ENCODE data around the gene CIZ1. TPM values are rescaled to one million over a fixed set of nuclear protein-coding genes. Genes with fewer than 3 reads are reported as not detected.

Gene CIZ1
- total RNA-seq, 1 donor from 2014 or later: 33.4 TPM

- no peak for DNase-seq (ENCODE audit: low spot score)
- H3K27ac ChIP-seq: no peak overlapping the region
Measured at GRCh38 chr9:128124451-128124850, 66.9 kb downstream of the CIZ1 start.

GRCh38 chr9:128123451-128124080 lies 67.8 kb downstream of the CIZ1 start:
- no peak for DNase-seq (ENCODE audit: low spot score)
- Mint-ChIP-seq H3K36me3 (peaks cover 11% of the 10 kb centered on the region), H3K27ac (no peak overlapping the region), H3K9me3 (peaks cover 3% of the 10 kb centered on the region), H3K4me1 (peaks cover 11% of the 10 kb centered on the region), H3K4me3 (no peak overlapping the region), H3K27me3 (ENCODE audit: insufficient read depth, low read depth) (peaks cover 6% of the 10 kb centered on the region)
- Histone ChIP-seq H3F3A (ENCODE audit: low read depth) (no peaks in the 10 kb centered on the region), H3K27ac (no peak overlapping the region), H3K4me2 (no peak overlapping the region), H3K27me3 (peaks cover 1% of the 10 kb centered on the region), H3K9ac (no peak overlapping the region), H3K9me3 (ENCODE audit: low read depth) (no peaks in the 10 kb centered on the region), H4K20me1 (ENCODE audit: low read depth) (peaks cover 24% of the 10 kb centered on the region), H3K79me2 (ENCODE audit: low read depth) (peaks cover 23% of the 10 kb centered on the region), H3K4me1 (no peaks in the 10 kb centered on the region), H3K4me3 (no peak overlapping the region), H3K36me3 (no peaks in the 10 kb centered on the region), H2AFZ (replicated peaks) (no peak overlapping the region)
- TF ChIP-seq EZH2phosphoT487 (IDR thresholded peaks at IDR 0.05): no peak
- TF ChIP-seq EZH2 (IDR thresholded peaks at IDR 0.05): no peak
- TF ChIP-seq CTCF (IDR thresholded peaks at IDR 0.05): no peak

More at GRCh38 chr9:128124451-128124850, 66.9 kb downstream of the CIZ1 start:
- no peak for TF ChIP-seq EZH2phosphoT487 (IDR thresholded peaks at IDR 0.05)
- no peak for TF ChIP-seq EZH2 (IDR thresholded peaks at IDR 0.05)
- no peak for TF ChIP-seq CTCF (IDR thresholded peaks at IDR 0.05)
- Histone ChIP-seq H3K9me3 (ENCODE audit: low read depth) (peaks cover 3% of the 10 kb centered on the region), H4K20me1 (ENCODE audit: low read depth) (peaks cover 24% of the 10 kb centered on the region), H3F3A (ENCODE audit: low read depth) (no peaks in the 10 kb centered on the region), H3K9ac (no peak overlapping the region), H2AFZ (replicated peaks) (no peak overlapping the region), H3K27me3 (peaks cover 10% of the 10 kb centered on the region), H3K79me2 (ENCODE audit: low read depth) (peaks cover 23% of the 10 kb centered on the region), H3K4me1 (no peaks in the 10 kb centered on the region), H3K4me3 (no peak overlapping the region), H3K36me3 (no peaks in the 10 kb centered on the region), H3K4me2 (no peak overlapping the region)
- Mint-ChIP-seq H3K27ac (no peak overlapping the region), H3K36me3 (peaks cover 13% of the 10 kb centered on the region), H3K4me1 (peaks cover 16% of the 10 kb centered on the region), H3K27me3 (ENCODE audit: insufficient read depth, low read depth) (peaks cover 6% of the 10 kb centered on the region), H3K4me3 (no peak overlapping the region), H3K9me3 (peaks cover 8% of the 10 kb centered on the region)

GRCh38 chr9:128122809-128123175 lies 68.6 kb downstream of the CIZ1 start:
- H3K4me1 ChIP-seq: peaks cover 4% of the 10 kb centered on the region
- peaks cover 16% of the 10 kb centered on the region for H3K4me1 Mint-ChIP-seq
- peaks cover 6% of the 10 kb centered on the region for H3K27me3 Mint-ChIP-seq (ENCODE audit: insufficient read depth, low read depth)
- no peaks in the 10 kb centered on the region for H3K9me3 Mint-ChIP-seq
- H4K20me1 ChIP-seq (ENCODE audit: low read depth): peaks cover 24% of the 10 kb centered on the region
- no peak for DNase-seq (ENCODE audit: low spot score)
- H3K36me3 ChIP-seq: no peaks in the 10 kb centered on the region
- no peak overlapping the region for H3K4me3 Mint-ChIP-seq
- TF ChIP-seq EZH2 (IDR thresholded peaks at IDR 0.05): no peak
- no peak for TF ChIP-seq EZH2phosphoT487 (IDR thresholded peaks at IDR 0.05)
- no peak for TF ChIP-seq CTCF (IDR thresholded peaks at IDR 0.05)
- H3K27ac Mint-ChIP-seq: no peak overlapping the region
- peaks cover 23% of the 10 kb centered on the region for H3K79me2 ChIP-seq (ENCODE audit: low read depth)
- H3K4me2 ChIP-seq: no peak overlapping the region
- H3K27ac ChIP-seq: no peak overlapping the region
- no peaks in the 10 kb centered on the region for H3K27me3 ChIP-seq
- H3F3A ChIP-seq (ENCODE audit: low read depth): peaks cover 5% of the 10 kb centered on the region
- H3K4me3 ChIP-seq: no peak overlapping the region
- H3K9me3 ChIP-seq (ENCODE audit: low read depth): no peaks in the 10 kb centered on the region
- H3K9ac ChIP-seq: no peak overlapping the region
- no peak overlapping the region for H2AFZ ChIP-seq (replicated peaks)
- H3K36me3 Mint-ChIP-seq: peaks cover 11% of the 10 kb centered on the region

Measured in neural progenitor cell (in vitro differentiated cells).